Vagina (tissue), 2 donors: ENCODE data around the gene SUPT3H. TPM values are rescaled to one million over a fixed set of nuclear protein-coding genes. Genes with fewer than 3 reads are reported as not detected.

Source experiments
- DNase-seq, 2 donors: peaks; one replicate each; pipeline ENCODE4 v3.0.0-alpha.2; 2017; ENCODE audit errors: extremely low spot score in 2 of 2
- H3K27ac ChIP-seq: fragments of 200-600 bp; sonication (generic); one replicate; pipeline ENCODE4 v1.5.1; 2019
- H3K27me3 ChIP-seq: fragments of 200-600 bp; sonication (generic); one replicate; pipeline ENCODE4 v1.5.1; 2019
- H3K36me3 ChIP-seq, 2 donors: fragments of 200-600 bp; sonication (generic); one replicate each; pipeline ENCODE4 v1.5.1; 2017 to 2019
- H3K4me1 ChIP-seq: fragments of 200-600 bp; sonication (generic); one replicate; pipeline ENCODE4 v1.5.1; 2019
- H3K4me3 ChIP-seq, 2 donors: fragments of 200-600 bp; sonication (generic); 1 replicate in 1 of 2; 2 replicates in 1 of 2; pipeline ENCODE4 v1.5.1; 2016 to 2019
- H3K9me3 ChIP-seq: fragments of 200-600 bp; sonication (generic); one replicate; pipeline ENCODE4 v1.5.1; 2019
- CTCF ChIP-seq, 3 experiments: fragments of 450-650 bp in 2 of 3; fragments of 200-600 bp in 1 of 3; sonication (generic) in 1 of 3; IDR thresholded peaks; one replicate each; pipeline ENCODE4 v1.5.1; 2017 to 2019; ENCODE audit warnings: antibody characterized with exemption in 3 of 3, mild to moderate bottlenecking in 2 of 3, moderate library complexity in 2 of 3
- POLR2A ChIP-seq, 2 donors: fragments of 450-650 bp; IDR thresholded peaks; one replicate each; pipeline ENCODE4 v1.6.1; 2017; ENCODE audit warnings: antibody characterized with exemption in 2 of 2, mild to moderate bottlenecking in 2 of 2, moderate library complexity in 2 of 2
- POLR2AphosphoS5 ChIP-seq, 2 donors: sonication (generic); formaldehyde crosslinking; IDR thresholded peaks; one replicate each; pipeline ENCODE4 v1.9.0; 2017; ENCODE audit warnings: antibody characterized with exemption in 2 of 2, mild to moderate bottlenecking in 2 of 2, low read depth in 1 of 2; ENCODE audit not compliant: insufficient read depth in 1 of 2
- intact Hi-C: fragments of 100-400 bp; cut with DNase I; formaldehyde crosslinking; loops from one replicate; pipeline ENCODE4 v1.15.1; 2023
- total RNA-seq: library from RNA; depleted of rRNA; stranded (reverse); fragments of >200 nt; gene quantifications from one replicate; pipeline ENCODE4 v1.2.3, GENCODE V29; 2016

Gene SUPT3H
- total RNA-seq, 1 donor from 2014 or later = 4.2 TPM

GRCh38 chr6:44789061-44789460, 588.7 kb downstream of the SUPT3H start:
- no peaks in the 10 kb centered on the region for H3K9me3 ChIP-seq
- H3K4me1 ChIP-seq = peaks cover 6% of the 10 kb centered on the region
- no peaks in the 10 kb centered on the region for H3K27me3 ChIP-seq
- intact Hi-C loops = no loop called here
- no peaks in the 10 kb centered on the region for H3K36me3 ChIP-seq
- H3K27ac ChIP-seq = no peak overlapping the region
- no peak overlapping the region for H3K4me3 ChIP-seq
- DNase-seq = no peak
- TF ChIP-seq POLR2AphosphoS5 (IDR thresholded peaks at IDR 0.05; ENCODE audit: insufficient read depth in 1 of 2, low read depth in 1 of 2) = no peak
- no peak for TF ChIP-seq CTCF (IDR thresholded peaks at IDR 0.05)
- no peak for TF ChIP-seq POLR2A (IDR thresholded peaks at IDR 0.05)

GRCh38 chr6:44788387-44788981, 589.2 kb downstream of the SUPT3H start:
- peaks cover 6% of the 10 kb centered on the region for H3K4me1 ChIP-seq
- H3K9me3 ChIP-seq = no peaks in the 10 kb centered on the region
- H3K4me3 ChIP-seq = no peak overlapping the region
- no peak for TF ChIP-seq CTCF (IDR thresholded peaks at IDR 0.05)
- TF ChIP-seq POLR2AphosphoS5 (IDR thresholded peaks at IDR 0.05; ENCODE audit: insufficient read depth in 1 of 2, low read depth in 1 of 2) = no peak
- no peak for TF ChIP-seq POLR2A (IDR thresholded peaks at IDR 0.05)
- intact Hi-C loops = no loop called here
- H3K27ac ChIP-seq = no peak overlapping the region
- no peaks in the 10 kb centered on the region for H3K27me3 ChIP-seq
- no peaks in the 10 kb centered on the region for H3K36me3 ChIP-seq
- DNase-seq = no peak

GRCh38 chr6:44787254-44787834, 590.4 kb downstream of the SUPT3H start:
- no peak for DNase-seq
- no peak overlapping the region for H3K27ac ChIP-seq
- TF ChIP-seq POLR2A (IDR thresholded peaks at IDR 0.05) (no peak), POLR2AphosphoS5 (IDR thresholded peaks at IDR 0.05; ENCODE audit: insufficient read depth in 1 of 2, low read depth in 1 of 2) (no peak), CTCF (IDR thresholded peaks at IDR 0.05) (no peak)
- no peak overlapping the region for H3K4me3 ChIP-seq
- no peaks in the 10 kb centered on the region for H3K27me3 ChIP-seq
- H3K4me1 ChIP-seq = peaks cover 6% of the 10 kb centered on the region
- intact Hi-C loops = no loop called here
- H3K9me3 ChIP-seq = no peaks in the 10 kb centered on the region
- H3K36me3 ChIP-seq = no peaks in the 10 kb centered on the region

- intact Hi-C loops = no loop called here
- Histone ChIP-seq H3K9me3 (no peaks in the 10 kb centered on the region), H3K27ac (no peak overlapping the region), H3K36me3 (no peaks in the 10 kb centered on the region), H3K4me3 (no peak overlapping the region), H3K27me3 (no peaks in the 10 kb centered on the region), H3K4me1 (peaks cover 6% of the 10 kb centered on the region)
- DNase-seq = no peak
- TF ChIP-seq CTCF (IDR thresholded peaks at IDR 0.05) (no peak), POLR2A (IDR thresholded peaks at IDR 0.05) (no peak), POLR2AphosphoS5 (IDR thresholded peaks at IDR 0.05; ENCODE audit: insufficient read depth in 1 of 2, low read depth in 1 of 2) (no peak)
Observed at GRCh38 chr6:44785130-44785529, 592.6 kb downstream of the SUPT3H start.

GRCh38 chr6:44784195-44784594, 593.5 kb downstream of the SUPT3H start:
- Histone ChIP-seq H3K4me3 (no peak overlapping the region), H3K4me1 (peaks cover under 1% of the 10 kb centered on the region), H3K27me3 (no peaks in the 10 kb centered on the region), H3K9me3 (no peaks in the 10 kb centered on the region), H3K27ac (no peak overlapping the region), H3K36me3 (no peaks in the 10 kb centered on the region)
- TF ChIP-seq CTCF (IDR thresholded peaks at IDR 0.05) (no peak), POLR2AphosphoS5 (IDR thresholded peaks at IDR 0.05; ENCODE audit: insufficient read depth in 1 of 2, low read depth in 1 of 2) (no peak), POLR2A (IDR thresholded peaks at IDR 0.05) (no peak)
- DNase-seq = no peak
- intact Hi-C loops = no loop called here
